Measurements from ENCODE around the gene CHAMP1.

The CHAMP1 gene

GRCh38 chr13:114281351-114282040 is 32.8 kb upstream of the CHAMP1 start, which contains the start of gene UPF3A:
UPF3A (plus strand) TSS chr13:114281601; CDS start chr13:114281640, 39 bp downstream.
- H3K4me3 ChIP-seq (ENCODE audit: insufficient read depth, low read depth, low read length, poor library complexity, severe bottlenecking): peak within 1 kb of the TSS; percentile 97
- peaks cover 11% of the 10 kb centered on the region for H3K36me3 ChIP-seq (ENCODE audit: control insufficient read depth, insufficient read depth, low read length)
- no peaks in the 10 kb centered on the region for H3K27me3 ChIP-seq (replicated peaks; ENCODE audit: control insufficient read depth, insufficient read depth, low read length, poor library complexity, severe bottlenecking)
- peaks cover 21% of the 10 kb centered on the region for H3K4me1 ChIP-seq (ENCODE audit: control insufficient read depth, insufficient read depth, low read length, poor library complexity, severe bottlenecking)
- H3K27ac ChIP-seq (ENCODE audit: insufficient read depth, low read length, poor library complexity, severe bottlenecking): peak within 1 kb of the TSS; percentile 94
- DNase-seq: peak; percentile 75 to 85 (median 81)
- no peaks in the 10 kb centered on the region for H3K9me3 ChIP-seq (ENCODE audit: control insufficient read depth, low read length)

- DNase-seq: peak in 1 of 3 donors; percentile 5
- peak overlapping the region; percentile 97 for H3K4me3 ChIP-seq (ENCODE audit: insufficient read depth, low read depth, low read length, poor library complexity, severe bottlenecking)
Measured at GRCh38 chr13:114282041-114282670, 32.1 kb upstream of the CHAMP1 start.

GRCh38 chr13:114283576-114283975 is 30.7 kb upstream of the CHAMP1 start:
- no peak for DNase-seq
- H3K27ac ChIP-seq (ENCODE audit: insufficient read depth, low read length, poor library complexity, severe bottlenecking): no peak overlapping the region
- H3K36me3 ChIP-seq (ENCODE audit: control insufficient read depth, insufficient read depth, low read length): peaks cover 32% of the 10 kb centered on the region
- no peaks in the 10 kb centered on the region for H3K27me3 ChIP-seq (replicated peaks; ENCODE audit: control insufficient read depth, insufficient read depth, low read length, poor library complexity, severe bottlenecking)
- H3K9me3 ChIP-seq (ENCODE audit: control insufficient read depth, low read length): no peaks in the 10 kb centered on the region
- no peak overlapping the region for H3K4me3 ChIP-seq (ENCODE audit: insufficient read depth, low read depth, low read length, poor library complexity, severe bottlenecking)
- H3K4me1 ChIP-seq (ENCODE audit: control insufficient read depth, insufficient read depth, low read length, poor library complexity, severe bottlenecking): peaks cover 21% of the 10 kb centered on the region

More at GRCh38 chr13:114282041-114282670, 32.1 kb upstream of the CHAMP1 start:
- Histone ChIP-seq H3K36me3 (ENCODE audit: control insufficient read depth, insufficient read depth, low read length) (peaks cover 17% of the 10 kb centered on the region), H3K27ac (ENCODE audit: insufficient read depth, low read length, poor library complexity, severe bottlenecking) (peak overlapping the region; percentile 94), H3K9me3 (ENCODE audit: control insufficient read depth, low read length) (no peaks in the 10 kb centered on the region), H3K4me1 (ENCODE audit: control insufficient read depth, insufficient read depth, low read length, poor library complexity, severe bottlenecking) (peaks cover 21% of the 10 kb centered on the region), H3K27me3 (replicated peaks; ENCODE audit: control insufficient read depth, insufficient read depth, low read length, poor library complexity, severe bottlenecking) (no peaks in the 10 kb centered on the region)

GRCh38 chr13:114284680-114285079 is 29.6 kb upstream of the CHAMP1 start:
- Histone ChIP-seq H3K4me3 (ENCODE audit: insufficient read depth, low read depth, low read length, poor library complexity, severe bottlenecking) (no peak overlapping the region), H3K36me3 (ENCODE audit: control insufficient read depth, insufficient read depth, low read length) (peaks cover 35% of the 10 kb centered on the region), H3K4me1 (ENCODE audit: control insufficient read depth, insufficient read depth, low read length, poor library complexity, severe bottlenecking) (peaks cover 21% of the 10 kb centered on the region), H3K9me3 (ENCODE audit: control insufficient read depth, low read length) (no peaks in the 10 kb centered on the region), H3K27me3 (replicated peaks; ENCODE audit: control insufficient read depth, insufficient read depth, low read length, poor library complexity, severe bottlenecking) (no peaks in the 10 kb centered on the region), H3K27ac (ENCODE audit: insufficient read depth, low read length, poor library complexity, severe bottlenecking) (no peak overlapping the region)
- DNase-seq: no peak

- Histone ChIP-seq H3K4me3 (ENCODE audit: insufficient read depth, low read depth, low read length, poor library complexity, severe bottlenecking) (no peak overlapping the region), H3K9me3 (ENCODE audit: control insufficient read depth, low read length) (no peaks in the 10 kb centered on the region), H3K4me1 (ENCODE audit: control insufficient read depth, insufficient read depth, low read length, poor library complexity, severe bottlenecking) (peaks cover 21% of the 10 kb centered on the region), H3K36me3 (ENCODE audit: control insufficient read depth, insufficient read depth, low read length) (peaks cover 35% of the 10 kb centered on the region), H3K27me3 (replicated peaks; ENCODE audit: control insufficient read depth, insufficient read depth, low read length, poor library complexity, severe bottlenecking) (no peaks in the 10 kb centered on the region), H3K27ac (ENCODE audit: insufficient read depth, low read length, poor library complexity, severe bottlenecking) (no peak overlapping the region)
- no peak for DNase-seq
Measured at GRCh38 chr13:114285166-114285808, 29.0 kb upstream of the CHAMP1 start.

GRCh38 chr13:114286808-114287207 is 27.5 kb upstream of the CHAMP1 start:
- Histone ChIP-seq H3K27ac (ENCODE audit: insufficient read depth, low read length, poor library complexity, severe bottlenecking) (no peak overlapping the region), H3K4me1 (ENCODE audit: control insufficient read depth, insufficient read depth, low read length, poor library complexity, severe bottlenecking) (peaks cover 13% of the 10 kb centered on the region), H3K27me3 (replicated peaks; ENCODE audit: control insufficient read depth, insufficient read depth, low read length, poor library complexity, severe bottlenecking) (no peaks in the 10 kb centered on the region), H3K9me3 (ENCODE audit: control insufficient read depth, low read length) (no peaks in the 10 kb centered on the region), H3K4me3 (ENCODE audit: insufficient read depth, low read depth, low read length, poor library complexity, severe bottlenecking) (no peak overlapping the region), H3K36me3 (ENCODE audit: control insufficient read depth, insufficient read depth, low read length) (peaks cover 35% of the 10 kb centered on the region)
- no peak for DNase-seq

GRCh38 chr13:114288157-114288591 is 26.1 kb upstream of the CHAMP1 start:
- no peak for DNase-seq
- no peak overlapping the region for H3K27ac ChIP-seq (ENCODE audit: insufficient read depth, low read length, poor library complexity, severe bottlenecking)
- no peaks in the 10 kb centered on the region for H3K9me3 ChIP-seq (ENCODE audit: control insufficient read depth, low read length)
- H3K36me3 ChIP-seq (ENCODE audit: control insufficient read depth, insufficient read depth, low read length): peaks cover 44% of the 10 kb centered on the region
- no peak overlapping the region for H3K4me3 ChIP-seq (ENCODE audit: insufficient read depth, low read depth, low read length, poor library complexity, severe bottlenecking)
- H3K4me1 ChIP-seq (ENCODE audit: control insufficient read depth, insufficient read depth, low read length, poor library complexity, severe bottlenecking): peaks cover 3% of the 10 kb centered on the region
- H3K27me3 ChIP-seq (replicated peaks; ENCODE audit: control insufficient read depth, insufficient read depth, low read length, poor library complexity, severe bottlenecking): no peaks in the 10 kb centered on the region

GRCh38 chr13:114296448-114296847 is 17.9 kb upstream of the CHAMP1 start:
- peaks cover 33% of the 10 kb centered on the region for H3K36me3 ChIP-seq (ENCODE audit: control insufficient read depth, insufficient read depth, low read length)
- no peaks in the 10 kb centered on the region for H3K27me3 ChIP-seq (replicated peaks; ENCODE audit: control insufficient read depth, insufficient read depth, low read length, poor library complexity, severe bottlenecking)
- no peaks in the 10 kb centered on the region for H3K4me1 ChIP-seq (ENCODE audit: control insufficient read depth, insufficient read depth, low read length, poor library complexity, severe bottlenecking)
- no peak for DNase-seq
- H3K4me3 ChIP-seq (ENCODE audit: insufficient read depth, low read depth, low read length, poor library complexity, severe bottlenecking): no peak overlapping the region
- H3K27ac ChIP-seq (ENCODE audit: insufficient read depth, low read length, poor library complexity, severe bottlenecking): no peak overlapping the region
- no peaks in the 10 kb centered on the region for H3K9me3 ChIP-seq (ENCODE audit: control insufficient read depth, low read length)

GRCh38 chr13:114296902-114297301 is 17.4 kb upstream of the CHAMP1 start:
- H3K9me3 ChIP-seq (ENCODE audit: control insufficient read depth, low read length): no peaks in the 10 kb centered on the region
- H3K4me3 ChIP-seq (ENCODE audit: insufficient read depth, low read depth, low read length, poor library complexity, severe bottlenecking): no peak overlapping the region
- DNase-seq: no peak
- H3K4me1 ChIP-seq (ENCODE audit: control insufficient read depth, insufficient read depth, low read length, poor library complexity, severe bottlenecking): no peaks in the 10 kb centered on the region
- no peak overlapping the region for H3K27ac ChIP-seq (ENCODE audit: insufficient read depth, low read length, poor library complexity, severe bottlenecking)
- H3K36me3 ChIP-seq (ENCODE audit: control insufficient read depth, insufficient read depth, low read length): peaks cover 38% of the 10 kb centered on the region
- no peaks in the 10 kb centered on the region for H3K27me3 ChIP-seq (replicated peaks; ENCODE audit: control insufficient read depth, insufficient read depth, low read length, poor library complexity, severe bottlenecking)

GRCh38 chr13:114298866-114299265 is 15.4 kb upstream of the CHAMP1 start:
- H3K9me3 ChIP-seq (ENCODE audit: control insufficient read depth, low read length): no peaks in the 10 kb centered on the region
- no peaks in the 10 kb centered on the region for H3K4me1 ChIP-seq (ENCODE audit: control insufficient read depth, insufficient read depth, low read length, poor library complexity, severe bottlenecking)
- H3K27me3 ChIP-seq (replicated peaks; ENCODE audit: control insufficient read depth, insufficient read depth, low read length, poor library complexity, severe bottlenecking): no peaks in the 10 kb centered on the region
- H3K27ac ChIP-seq (ENCODE audit: insufficient read depth, low read length, poor library complexity, severe bottlenecking): no peak overlapping the region
- peaks cover 44% of the 10 kb centered on the region for H3K36me3 ChIP-seq (ENCODE audit: control insufficient read depth, insufficient read depth, low read length)
- no peak for DNase-seq
- H3K4me3 ChIP-seq (ENCODE audit: insufficient read depth, low read depth, low read length, poor library complexity, severe bottlenecking): no peak overlapping the region

Measured in effector memory CD4-positive, alpha-beta T cell (primary cell).